ENCODE results near the gene PLCH1. TPM values are rescaled to one million over a fixed set of nuclear protein-coding genes. Genes with fewer than 3 reads are reported as not detected.

Gene PLCH1
- total RNA-seq, 1 experiment from 2014 or later, result 3.8 TPM

DNA sequence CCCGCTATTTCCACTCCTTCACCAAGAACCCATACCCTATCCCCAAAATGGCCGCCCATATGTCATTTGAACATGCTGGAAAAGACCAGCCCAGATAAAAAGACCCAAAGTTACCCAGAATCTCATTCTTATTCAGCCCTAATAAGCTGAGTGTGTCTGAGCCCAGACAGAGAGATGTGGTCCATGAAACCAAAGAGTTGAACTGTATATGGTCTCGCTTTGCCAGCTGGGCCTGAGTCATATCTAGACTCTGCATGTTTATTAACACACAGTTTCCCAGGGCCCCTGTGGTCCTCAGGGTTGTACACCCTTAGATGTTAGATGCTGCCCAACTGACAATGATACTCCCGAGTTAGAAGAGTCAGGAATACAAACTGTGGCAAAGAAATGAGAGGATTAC lies 249.5 kb downstream of the PLCH1 start:
- no peak overlapping the region for H3K4me3 ChIP-seq (replicated peaks in 1 of 2; ENCODE audit: low read depth in 1 of 2, low read length in 2 of 2)
- H3K79me2 ChIP-seq (ENCODE audit: insufficient read depth, low read length), result no peaks in the 10 kb centered on the region
- no peak overlapping the region for H3K9ac ChIP-seq (ENCODE audit: low read length)
- H3K9me2 ChIP-seq (ENCODE audit: insufficient read depth), result no peaks in the 10 kb centered on the region
- CTCF ChIA-PET, result no interaction called here
- H2AFZ ChIP-seq (ENCODE audit: low read depth, low read length, poor library complexity, severe bottlenecking), result no peak overlapping the region
- intact Hi-C loops (cut with micrococcal nuclease), result no loop called here
- H3K4me1 ChIP-seq (ENCODE audit: control insufficient read depth in 1 of 2, insufficient read depth in 2 of 2, low read length in 2 of 2), result peaks cover 0 to 7% of the 10 kb centered on the region in 2 experiments; a peak in 2 of 4 replicates
- RAD21 ChIA-PET (ENCODE audit: low non-redundant PET in 1 of 2, low total read pairs in 2 of 2, uncharacterized antibody in 2 of 2, unreplicated experiment in 2 of 2), result no interaction called here
- POLR2A ChIA-PET, result no interaction called here
- no peaks in the 10 kb centered on the region for H3K27me3 ChIP-seq (ENCODE audit: insufficient read depth, low read length)
- no peak overlapping the region for H3K4me2 ChIP-seq (ENCODE audit: low read length)
- H3K36me3 ChIP-seq (ENCODE audit: control insufficient read depth in 1 of 2, insufficient read depth in 2 of 2, low read length in 2 of 2), result no peaks in the 10 kb centered on the region
- DNase-seq (ENCODE audit: low read depth, low spot score), result no peak
- no TSS peak for BruUV-seq (replicated peaks)
- no peaks in the 10 kb centered on the region for H3K9me3 ChIP-seq (ENCODE audit: control insufficient read depth in 1 of 2, insufficient read depth in 1 of 2, low read depth in 1 of 2, low read length in 2 of 2)
- TF ChIP-seq EGR1 (IDR thresholded peaks at IDR 0.05; ENCODE audit: low read depth) (no peak), SRF (IDR thresholded peaks at IDR 0.05; ENCODE audit: low read depth) (no peak), JUND (IDR thresholded peaks at IDR 0.05) (no peak), FOSL1 (IDR thresholded peaks at IDR 0.05; ENCODE audit: low read depth) (no peak), POLR2AphosphoS5 (IDR thresholded peaks at IDR 0.05; ENCODE audit: low read depth, low read length) (no peak), SP1 (IDR thresholded peaks at IDR 0.05; ENCODE audit: low read depth) (no peak), RAD21 (IDR thresholded peaks at IDR 0.05; ENCODE audit: low read depth) (no peak), ZNF274 (IDR thresholded peaks at IDR 0.05; ENCODE audit: low read depth, low read length) (no peak), EZH2 (IDR thresholded peaks at IDR 0.05) (no peak), ZFX (IDR thresholded peaks at IDR 0.05) (no peak), YY1 (IDR thresholded peaks at IDR 0.05; ENCODE audit: extremely low read depth, insufficient replicate concordance, low read depth, low read length) (no peak), SIN3A (IDR thresholded peaks at IDR 0.05; ENCODE audit: low read depth) (no peak)
- TF ChIP-seq, protein P1, sequence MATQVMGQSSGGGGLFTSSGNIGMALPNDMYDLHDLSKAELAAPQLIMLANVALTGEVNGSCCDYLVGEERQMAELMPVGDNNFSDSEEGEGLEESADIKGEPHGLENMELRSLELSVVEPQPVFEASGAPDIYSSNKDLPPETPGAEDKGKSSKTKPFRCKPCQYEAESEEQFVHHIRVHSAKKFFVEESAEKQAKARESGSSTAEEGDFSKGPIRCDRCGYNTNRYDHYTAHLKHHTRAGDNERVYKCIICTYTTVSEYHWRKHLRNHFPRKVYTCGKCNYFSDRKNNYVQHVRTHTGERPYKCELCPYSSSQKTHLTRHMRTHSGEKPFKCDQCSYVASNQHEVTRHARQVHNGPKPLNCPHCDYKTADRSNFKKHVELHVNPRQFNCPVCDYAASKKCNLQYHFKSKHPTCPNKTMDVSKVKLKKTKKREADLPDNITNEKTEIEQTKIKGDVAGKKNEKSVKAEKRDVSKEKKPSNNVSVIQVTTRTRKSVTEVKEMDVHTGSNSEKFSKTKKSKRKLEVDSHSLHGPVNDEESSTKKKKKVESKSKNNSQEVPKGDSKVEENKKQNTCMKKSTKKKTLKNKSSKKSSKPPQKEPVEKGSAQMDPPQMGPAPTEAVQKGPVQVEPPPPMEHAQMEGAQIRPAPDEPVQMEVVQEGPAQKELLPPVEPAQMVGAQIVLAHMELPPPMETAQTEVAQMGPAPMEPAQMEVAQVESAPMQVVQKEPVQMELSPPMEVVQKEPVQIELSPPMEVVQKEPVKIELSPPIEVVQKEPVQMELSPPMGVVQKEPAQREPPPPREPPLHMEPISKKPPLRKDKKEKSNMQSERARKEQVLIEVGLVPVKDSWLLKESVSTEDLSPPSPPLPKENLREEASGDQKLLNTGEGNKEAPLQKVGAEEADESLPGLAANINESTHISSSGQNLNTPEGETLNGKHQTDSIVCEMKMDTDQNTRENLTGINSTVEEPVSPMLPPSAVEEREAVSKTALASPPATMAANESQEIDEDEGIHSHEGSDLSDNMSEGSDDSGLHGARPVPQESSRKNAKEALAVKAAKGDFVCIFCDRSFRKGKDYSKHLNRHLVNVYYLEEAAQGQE (IDR thresholded peaks at IDR 0.05; ENCODE audit: low read depth), result no peak
- TF ChIP-seq, protein P2, sequence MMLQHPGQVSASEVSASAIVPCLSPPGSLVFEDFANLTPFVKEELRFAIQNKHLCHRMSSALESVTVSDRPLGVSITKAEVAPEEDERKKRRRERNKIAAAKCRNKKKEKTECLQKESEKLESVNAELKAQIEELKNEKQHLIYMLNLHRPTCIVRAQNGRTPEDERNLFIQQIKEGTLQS (IDR thresholded peaks at IDR 0.05), result no peak
- TF ChIP-seq, protein P3, sequence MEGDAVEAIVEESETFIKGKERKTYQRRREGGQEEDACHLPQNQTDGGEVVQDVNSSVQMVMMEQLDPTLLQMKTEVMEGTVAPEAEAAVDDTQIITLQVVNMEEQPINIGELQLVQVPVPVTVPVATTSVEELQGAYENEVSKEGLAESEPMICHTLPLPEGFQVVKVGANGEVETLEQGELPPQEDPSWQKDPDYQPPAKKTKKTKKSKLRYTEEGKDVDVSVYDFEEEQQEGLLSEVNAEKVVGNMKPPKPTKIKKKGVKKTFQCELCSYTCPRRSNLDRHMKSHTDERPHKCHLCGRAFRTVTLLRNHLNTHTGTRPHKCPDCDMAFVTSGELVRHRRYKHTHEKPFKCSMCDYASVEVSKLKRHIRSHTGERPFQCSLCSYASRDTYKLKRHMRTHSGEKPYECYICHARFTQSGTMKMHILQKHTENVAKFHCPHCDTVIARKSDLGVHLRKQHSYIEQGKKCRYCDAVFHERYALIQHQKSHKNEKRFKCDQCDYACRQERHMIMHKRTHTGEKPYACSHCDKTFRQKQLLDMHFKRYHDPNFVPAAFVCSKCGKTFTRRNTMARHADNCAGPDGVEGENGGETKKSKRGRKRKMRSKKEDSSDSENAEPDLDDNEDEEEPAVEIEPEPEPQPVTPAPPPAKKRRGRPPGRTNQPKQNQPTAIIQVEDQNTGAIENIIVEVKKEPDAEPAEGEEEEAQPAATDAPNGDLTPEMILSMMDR (IDR thresholded peaks at IDR 0.05 in 2 of 3, conservative IDR thresholded peaks at IDR 0.05 in 1 of 3; ENCODE audit: borderline replicate concordance in 1 of 3, insufficient read depth in 1 of 3, low read depth in 2 of 3, low read length in 2 of 3), result no peak
- TF ChIP-seq, protein P4, sequence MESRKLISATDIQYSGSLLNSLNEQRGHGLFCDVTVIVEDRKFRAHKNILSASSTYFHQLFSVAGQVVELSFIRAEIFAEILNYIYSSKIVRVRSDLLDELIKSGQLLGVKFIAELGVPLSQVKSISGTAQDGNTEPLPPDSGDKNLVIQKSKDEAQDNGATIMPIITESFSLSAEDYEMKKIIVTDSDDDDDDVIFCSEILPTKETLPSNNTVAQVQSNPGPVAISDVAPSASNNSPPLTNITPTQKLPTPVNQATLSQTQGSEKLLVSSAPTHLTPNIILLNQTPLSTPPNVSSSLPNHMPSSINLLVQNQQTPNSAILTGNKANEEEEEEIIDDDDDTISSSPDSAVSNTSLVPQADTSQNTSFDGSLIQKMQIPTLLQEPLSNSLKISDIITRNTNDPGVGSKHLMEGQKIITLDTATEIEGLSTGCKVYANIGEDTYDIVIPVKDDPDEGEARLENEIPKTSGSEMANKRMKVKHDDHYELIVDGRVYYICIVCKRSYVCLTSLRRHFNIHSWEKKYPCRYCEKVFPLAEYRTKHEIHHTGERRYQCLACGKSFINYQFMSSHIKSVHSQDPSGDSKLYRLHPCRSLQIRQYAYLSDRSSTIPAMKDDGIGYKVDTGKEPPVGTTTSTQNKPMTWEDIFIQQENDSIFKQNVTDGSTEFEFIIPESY (IDR thresholded peaks at IDR 0.05; ENCODE audit: extremely low read depth, insufficient replicate concordance, low read length), result no peak
- no peak for ATAC-seq
- H3K27ac ChIP-seq (ENCODE audit: low read depth, low read length), result no peak overlapping the region
- no peaks in the 10 kb centered on the region for H4K20me1 ChIP-seq (ENCODE audit: insufficient read depth)
